Brain microvascular endothelial cell (primary cell): Measurements from ENCODE around the gene TPM4.

Source experiments
- DNase-seq: peaks from one replicate; pipeline ENCODE4 v3.0.0-alpha.2; 2020
- H3K27ac ChIP-seq: fragments of 250-450 bp; sonication (Bioruptor Pico); 2 replicates; pipeline ENCODE4 v1.5.1; 2020; ENCODE audit warnings: mild to moderate bottlenecking, moderate library complexity
- H3K27me3 ChIP-seq: fragments of 250-450 bp; sonication (Bioruptor Pico); replicated peaks from 2 replicates; pipeline ENCODE4 v1.5.1; 2020; ENCODE audit warnings: mild to moderate bottlenecking
- H3K36me3 ChIP-seq: fragments of 250-450 bp; sonication (Bioruptor Pico); replicated peaks from 2 replicates; pipeline ENCODE4 v1.5.1; 2020; ENCODE audit warnings: mild to moderate bottlenecking
- H3K4me3 ChIP-seq: 2 replicates; pipeline ENCODE4 v1.5.1; 2011; ENCODE audit warnings: low read depth, mild to moderate bottlenecking, control low read depth, low read length, moderate library complexity
- in situ Hi-C: cut with HindIII; loops from 2 replicates; pipeline ENCODE4 v1.10.0; 2017; ENCODE audit warnings: low sequenced_read_pairs, low pct_ligation_motif_present
- TF ChIP-seq, protein P1 (sequence below): IDR thresholded peaks from 2 replicates; pipeline ENCODE4 v1.5.1; 2011; ENCODE audit warnings: low read depth, mild to moderate bottlenecking, moderate library complexity, low read length, control low read depth, inconsistent platforms; ENCODE audit errors: missing control alignments

TPM4 gene

DNA sequence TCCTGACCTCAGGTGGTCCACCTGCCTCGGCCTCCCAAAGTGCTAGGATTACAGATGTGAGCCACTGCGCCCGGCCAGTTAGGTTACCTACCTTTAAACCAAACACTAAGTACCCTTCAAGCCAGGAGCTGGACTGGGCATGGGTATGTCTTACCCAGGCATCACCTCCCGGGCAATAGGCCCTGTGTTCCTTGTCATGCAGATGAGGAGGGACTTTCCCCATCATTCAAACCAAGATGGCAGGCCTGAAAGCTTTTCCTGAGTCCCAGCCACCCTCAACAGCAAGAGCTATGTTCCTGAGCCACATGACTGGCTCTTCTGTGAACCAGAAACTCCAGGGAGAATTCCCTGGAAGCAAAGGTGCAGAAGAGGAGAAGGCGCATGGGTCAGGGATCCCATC, 44.8 kb downstream of the TPM4 start:
- TF ChIP-seq, protein P1, sequence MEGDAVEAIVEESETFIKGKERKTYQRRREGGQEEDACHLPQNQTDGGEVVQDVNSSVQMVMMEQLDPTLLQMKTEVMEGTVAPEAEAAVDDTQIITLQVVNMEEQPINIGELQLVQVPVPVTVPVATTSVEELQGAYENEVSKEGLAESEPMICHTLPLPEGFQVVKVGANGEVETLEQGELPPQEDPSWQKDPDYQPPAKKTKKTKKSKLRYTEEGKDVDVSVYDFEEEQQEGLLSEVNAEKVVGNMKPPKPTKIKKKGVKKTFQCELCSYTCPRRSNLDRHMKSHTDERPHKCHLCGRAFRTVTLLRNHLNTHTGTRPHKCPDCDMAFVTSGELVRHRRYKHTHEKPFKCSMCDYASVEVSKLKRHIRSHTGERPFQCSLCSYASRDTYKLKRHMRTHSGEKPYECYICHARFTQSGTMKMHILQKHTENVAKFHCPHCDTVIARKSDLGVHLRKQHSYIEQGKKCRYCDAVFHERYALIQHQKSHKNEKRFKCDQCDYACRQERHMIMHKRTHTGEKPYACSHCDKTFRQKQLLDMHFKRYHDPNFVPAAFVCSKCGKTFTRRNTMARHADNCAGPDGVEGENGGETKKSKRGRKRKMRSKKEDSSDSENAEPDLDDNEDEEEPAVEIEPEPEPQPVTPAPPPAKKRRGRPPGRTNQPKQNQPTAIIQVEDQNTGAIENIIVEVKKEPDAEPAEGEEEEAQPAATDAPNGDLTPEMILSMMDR, result no peak
- no peaks in the 10 kb centered on the region for H3K27me3 ChIP-seq
- DNase-seq, result no peak
- no peak overlapping the region for H3K27ac ChIP-seq
- no peak overlapping the region for H3K4me3 ChIP-seq
- H3K36me3 ChIP-seq, result peaks cover 59% of the 10 kb centered on the region
- in situ Hi-C loops, result no loop called here

DNA sequence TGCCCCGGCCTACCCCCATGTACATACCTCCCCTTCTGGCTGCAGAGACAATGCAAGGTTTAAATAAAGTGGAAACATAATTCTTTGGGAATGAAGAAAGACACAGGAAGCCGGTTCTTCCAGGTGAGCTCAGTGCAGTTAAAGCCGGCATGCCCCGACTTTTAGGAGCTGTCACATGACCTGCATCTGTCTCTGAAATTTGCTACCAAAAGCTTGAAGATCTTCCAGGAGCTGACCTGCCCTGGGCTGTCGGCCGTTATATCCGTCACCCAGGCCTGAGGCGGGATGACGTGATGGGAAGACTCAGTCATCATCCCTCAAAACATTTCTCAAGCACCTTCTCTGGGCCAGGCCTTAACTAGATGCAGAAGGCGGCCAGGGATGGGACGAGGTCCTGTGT, 45.7 kb downstream of the TPM4 start:
- TF ChIP-seq, protein P1, result no peak
- DNase-seq, result no peak
- in situ Hi-C loops, result no loop called here
- Histone ChIP-seq H3K36me3 (peaks cover 59% of the 10 kb centered on the region), H3K27me3 (no peaks in the 10 kb centered on the region), H3K27ac (no peak overlapping the region), H3K4me3 (no peak overlapping the region)

DNA sequence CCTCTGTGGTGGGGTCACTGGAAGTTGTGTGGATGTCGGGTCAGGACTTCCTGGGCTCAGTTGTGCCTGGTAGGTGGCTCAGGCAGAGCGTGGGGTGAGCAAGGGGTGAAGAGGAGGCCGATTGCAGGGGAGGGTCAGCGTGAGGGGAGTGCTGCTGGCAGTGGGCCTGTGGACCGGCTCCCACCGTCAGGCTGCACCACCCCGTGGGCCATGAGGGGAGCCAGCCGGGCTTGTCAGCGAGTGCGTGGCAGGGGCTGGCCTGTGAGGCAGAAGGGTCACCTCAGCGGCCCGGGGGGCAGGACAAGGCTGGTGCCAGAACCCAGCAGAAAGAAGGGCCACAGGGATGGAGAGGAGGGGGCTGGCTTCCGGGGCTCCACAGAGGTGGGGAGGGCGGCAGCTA, 48.7 kb downstream of the TPM4 start:
- no peaks in the 10 kb centered on the region for H3K27me3 ChIP-seq
- TF ChIP-seq, protein P1, result no peak
- no peak for DNase-seq
- in situ Hi-C loops, result no loop called here
- peaks cover 63% of the 10 kb centered on the region for H3K36me3 ChIP-seq
- no peak overlapping the region for H3K4me3 ChIP-seq
- H3K27ac ChIP-seq, result no peak overlapping the region

DNA sequence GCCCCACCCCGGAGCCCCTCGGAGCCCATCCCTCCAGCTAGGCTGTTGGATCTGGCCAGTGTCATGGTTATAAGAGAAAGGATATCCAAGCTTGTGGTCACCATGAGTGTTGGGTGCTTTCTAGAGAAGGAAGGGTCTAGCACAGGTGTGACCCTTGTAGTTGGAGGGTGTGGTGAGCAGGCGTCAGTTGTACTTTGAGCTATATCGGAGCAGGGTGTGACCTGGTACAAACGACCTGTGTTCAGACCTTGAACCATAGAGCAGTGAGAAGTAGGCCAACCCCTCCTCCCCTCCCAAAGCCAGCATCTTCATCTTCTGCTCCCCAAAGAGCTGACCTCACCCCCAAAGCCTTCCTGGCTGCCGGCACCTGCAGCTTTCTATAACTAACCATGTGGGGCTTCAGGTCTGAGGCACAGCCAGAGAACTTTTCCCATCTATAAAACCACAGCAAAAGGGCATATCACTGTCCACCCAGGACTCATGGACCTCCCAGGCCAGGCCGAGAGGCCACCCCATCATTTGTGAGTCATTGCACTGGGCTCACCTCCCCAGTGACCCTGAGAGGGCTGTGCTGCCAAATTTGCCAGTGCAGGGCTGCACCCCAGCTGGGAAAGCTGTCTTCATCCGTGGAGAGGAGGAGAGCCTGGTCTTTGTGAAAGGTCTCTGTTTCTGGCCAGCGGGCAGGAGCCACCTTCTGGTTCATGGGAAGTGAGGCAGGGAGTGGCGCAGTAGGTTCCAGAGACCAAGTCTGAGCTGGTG, 49.6 kb downstream of the TPM4 start:
- no peak for DNase-seq
- in situ Hi-C loops, result no loop called here
- Histone ChIP-seq H3K27ac (no peak overlapping the region), H3K4me3 (no peak overlapping the region), H3K36me3 (peaks cover 62% of the 10 kb centered on the region), H3K27me3 (no peaks in the 10 kb centered on the region)
- TF ChIP-seq, protein P1, result no peak

DNA sequence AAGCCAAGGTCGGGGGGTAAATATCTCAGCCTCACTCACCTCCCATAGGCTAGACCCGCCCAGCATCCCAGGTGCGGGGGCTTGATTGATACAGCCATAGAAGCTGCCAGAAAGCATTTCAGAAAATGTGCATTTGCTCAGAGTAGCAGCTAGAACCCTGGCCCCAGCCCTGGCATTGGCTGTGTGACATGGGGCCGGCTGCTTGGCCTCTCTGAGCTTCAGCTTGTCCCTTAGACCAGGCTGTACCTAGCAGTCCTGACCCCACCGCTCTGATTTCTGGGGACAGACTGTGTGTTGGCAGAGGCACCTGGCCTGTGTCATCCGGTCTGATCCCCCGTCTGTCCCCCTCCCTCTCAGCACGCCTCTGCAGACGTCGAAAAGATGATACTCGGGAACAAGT, 50.8 kb downstream of the TPM4 start:
- in situ Hi-C loops, result no loop called here
- H3K27ac ChIP-seq, result no peak overlapping the region
- peaks cover 57% of the 10 kb centered on the region for H3K36me3 ChIP-seq
- DNase-seq, result no peak
- no peak overlapping the region for H3K4me3 ChIP-seq
- TF ChIP-seq, protein P1, result no peak
- no peaks in the 10 kb centered on the region for H3K27me3 ChIP-seq
